Osteoblast (primary cell): ENCODE data around the gene RNFT2. TPM values are rescaled to one million over a fixed set of nuclear protein-coding genes. Genes with fewer than 3 reads are reported as not detected.

ENCODE experiments used
- DNase-seq: peaks from one replicate; pipeline ENCODE4 v3.0.0; 2011; ENCODE audit warnings: low spot score, mixed read lengths; ENCODE audit not compliant: insufficient read length; ENCODE audit errors: missing footprints
- H2AFZ ChIP-seq: 2 replicates; pipeline ENCODE4 v1.6.0; 2011; ENCODE audit warnings: mild to moderate bottlenecking, low read length
- H3K27ac ChIP-seq: 2 replicates; pipeline ENCODE4 v1.5.1; 2011; ENCODE audit warnings: mild to moderate bottlenecking, low read depth, low read length, moderate library complexity
- H3K27me3 ChIP-seq: 2 replicates; pipeline ENCODE4 v1.6.0; 2012; ENCODE audit warnings: mild to moderate bottlenecking, control low read depth, inconsistent platforms, low read length, moderate library complexity; ENCODE audit not compliant: insufficient read depth
- H3K36me3 ChIP-seq: 2 replicates; pipeline ENCODE4 v1.5.1; 2011; ENCODE audit warnings: mild to moderate bottlenecking, low read length, control low read depth, moderate library complexity; ENCODE audit not compliant: insufficient read depth
- H3K4me1 ChIP-seq: 2 replicates; pipeline ENCODE4 v1.5.1; 2011; ENCODE audit warnings: mild to moderate bottlenecking, low read length, control low read depth, moderate library complexity; ENCODE audit not compliant: insufficient read depth
- H3K4me2 ChIP-seq: 2 replicates; pipeline ENCODE4 v1.6.0; 2011; ENCODE audit warnings: mild to moderate bottlenecking, low read length; ENCODE audit not compliant: insufficient read depth
- H3K4me3 ChIP-seq: fragments of 200-600 bp; sonication (generic); 3 replicates; pipeline ENCODE4 v1.5.1; 2012; ENCODE audit warnings: mild to moderate bottlenecking, low read length, inconsistent platforms; ENCODE audit not compliant: insufficient read depth
- H3K79me2 ChIP-seq: 2 replicates; pipeline ENCODE4 v1.6.0; 2012; ENCODE audit warnings: mild to moderate bottlenecking, low read length, control low read depth, inconsistent platforms; ENCODE audit not compliant: insufficient read depth
- H3K9me3 ChIP-seq: 2 replicates; pipeline ENCODE4 v1.5.1; 2011; ENCODE audit warnings: low read depth, low read length, control low read depth
- H4K20me1 ChIP-seq: 2 replicates; pipeline ENCODE4 v1.6.0; 2012; ENCODE audit warnings: mild to moderate bottlenecking, low read length, control low read depth; ENCODE audit not compliant: insufficient read depth
- total RNA-seq: library from RNA; depleted of rRNA; stranded (reverse); fragments of >200 nt; gene quantifications from 2 replicates; pipeline ENCODE4 v1.2.3, GENCODE V29; 2012
- TF ChIP-seq, protein P1 (sequence below): IDR thresholded peaks from 2 replicates; pipeline ENCODE4 v1.5.1; 2011; ENCODE audit warnings: mild to moderate bottlenecking, low read depth, low read length, moderate library complexity; ENCODE audit errors: extremely low read depth

Gene RNFT2
- total RNA-seq, 1 donor: 3.3 TPM

DNA sequence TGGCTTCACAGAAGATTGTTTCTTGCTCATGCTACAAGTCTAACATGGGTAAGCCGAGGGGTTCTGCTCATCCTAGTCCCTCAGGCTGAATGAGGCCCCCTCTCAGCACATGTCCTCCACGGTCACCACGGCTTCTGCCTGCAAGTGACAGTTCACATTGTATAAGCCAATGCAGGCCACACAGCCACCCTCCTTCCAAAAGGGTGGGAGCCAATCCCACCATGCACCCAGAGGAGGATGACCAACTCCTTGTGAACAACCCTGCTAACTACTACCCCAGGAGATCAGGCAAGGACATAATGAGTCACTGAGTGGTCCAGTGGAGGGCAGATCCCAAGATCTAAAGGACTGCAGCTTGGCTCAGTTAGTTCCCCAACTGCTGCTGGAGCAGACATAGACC is 6.3 kb upstream of the RNFT2 start:
- DNase-seq: no peak
- Histone ChIP-seq H3K36me3 (peaks cover 8% of the 10 kb centered on the region), H3K4me2 (no peak overlapping the region), H3K27ac (no peak overlapping the region), H3K4me3 (no peak overlapping the region), H2AFZ (no peak overlapping the region), H3K9me3 (no peaks in the 10 kb centered on the region), H3K79me2 (peaks cover 79% of the 10 kb centered on the region), H4K20me1 (peaks cover 25% of the 10 kb centered on the region), H3K27me3 (no peaks in the 10 kb centered on the region), H3K4me1 (peaks cover 7% of the 10 kb centered on the region)
- TF ChIP-seq, protein P1, sequence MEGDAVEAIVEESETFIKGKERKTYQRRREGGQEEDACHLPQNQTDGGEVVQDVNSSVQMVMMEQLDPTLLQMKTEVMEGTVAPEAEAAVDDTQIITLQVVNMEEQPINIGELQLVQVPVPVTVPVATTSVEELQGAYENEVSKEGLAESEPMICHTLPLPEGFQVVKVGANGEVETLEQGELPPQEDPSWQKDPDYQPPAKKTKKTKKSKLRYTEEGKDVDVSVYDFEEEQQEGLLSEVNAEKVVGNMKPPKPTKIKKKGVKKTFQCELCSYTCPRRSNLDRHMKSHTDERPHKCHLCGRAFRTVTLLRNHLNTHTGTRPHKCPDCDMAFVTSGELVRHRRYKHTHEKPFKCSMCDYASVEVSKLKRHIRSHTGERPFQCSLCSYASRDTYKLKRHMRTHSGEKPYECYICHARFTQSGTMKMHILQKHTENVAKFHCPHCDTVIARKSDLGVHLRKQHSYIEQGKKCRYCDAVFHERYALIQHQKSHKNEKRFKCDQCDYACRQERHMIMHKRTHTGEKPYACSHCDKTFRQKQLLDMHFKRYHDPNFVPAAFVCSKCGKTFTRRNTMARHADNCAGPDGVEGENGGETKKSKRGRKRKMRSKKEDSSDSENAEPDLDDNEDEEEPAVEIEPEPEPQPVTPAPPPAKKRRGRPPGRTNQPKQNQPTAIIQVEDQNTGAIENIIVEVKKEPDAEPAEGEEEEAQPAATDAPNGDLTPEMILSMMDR: no peak

DNA sequence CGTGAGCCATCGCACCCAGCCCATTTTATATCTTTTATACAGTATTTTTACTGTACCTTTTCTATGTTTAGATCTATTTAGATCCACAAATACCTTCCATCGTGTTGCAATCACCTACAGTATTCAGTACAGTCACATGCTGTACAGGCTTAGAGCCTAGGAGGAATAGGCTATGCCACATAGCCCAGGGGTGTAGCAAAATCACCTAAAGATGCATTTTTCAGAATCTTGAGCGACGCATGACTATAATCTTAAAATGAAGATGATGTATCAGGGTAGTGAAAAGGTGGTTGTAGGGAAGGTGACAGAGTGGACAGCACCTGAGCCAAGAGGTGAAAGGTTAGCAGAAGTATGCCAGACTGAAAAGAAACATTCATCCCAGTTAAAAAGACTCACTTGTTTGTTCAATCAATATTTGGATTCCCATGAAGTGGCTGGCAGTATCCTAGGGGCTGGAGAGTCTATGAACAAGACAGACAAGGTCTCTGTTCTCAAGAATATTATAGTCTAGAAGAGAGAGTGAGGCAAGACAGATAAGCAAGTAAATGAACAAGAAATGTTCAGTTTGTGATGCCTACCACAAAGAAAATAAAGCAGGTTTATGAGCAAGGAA is 3.9 kb upstream of the RNFT2 start:
- no peak overlapping the region for H3K4me3 ChIP-seq
- H3K4me2 ChIP-seq: no peak overlapping the region
- peaks cover 67% of the 10 kb centered on the region for H3K79me2 ChIP-seq
- no peak for DNase-seq
- H3K27ac ChIP-seq: no peak overlapping the region
- peaks cover 16% of the 10 kb centered on the region for H3K4me1 ChIP-seq
- H3K27me3 ChIP-seq: no peaks in the 10 kb centered on the region
- peaks cover 19% of the 10 kb centered on the region for H4K20me1 ChIP-seq
- TF ChIP-seq, protein P1: no peak
- no peak overlapping the region for H2AFZ ChIP-seq
- H3K9me3 ChIP-seq: no peaks in the 10 kb centered on the region
- peaks cover 8% of the 10 kb centered on the region for H3K36me3 ChIP-seq

DNA sequence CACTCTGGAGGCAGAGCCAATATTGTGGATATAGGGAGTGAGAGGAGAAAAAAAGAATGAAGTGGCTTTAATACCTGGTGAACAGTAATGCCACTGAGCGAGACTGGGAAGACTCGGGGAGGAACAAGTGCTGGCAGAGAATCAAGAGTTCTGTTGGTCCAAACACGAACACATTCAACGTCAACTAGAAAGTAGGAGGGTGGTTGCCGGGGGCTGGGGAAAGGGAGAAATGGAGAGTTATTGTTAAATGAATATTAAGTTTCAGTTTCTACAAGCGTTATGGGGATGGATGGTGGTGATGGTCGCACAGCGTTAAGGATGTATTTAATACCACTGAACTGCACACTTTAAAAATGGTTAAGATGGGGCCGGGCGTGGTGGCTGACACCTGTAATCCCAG is 3.0 kb upstream of the RNFT2 start:
- H3K4me1 ChIP-seq: peaks cover 16% of the 10 kb centered on the region
- H3K4me2 ChIP-seq: no peak overlapping the region
- peaks cover 19% of the 10 kb centered on the region for H4K20me1 ChIP-seq
- DNase-seq: no peak
- TF ChIP-seq, protein P1: no peak
- peaks cover 8% of the 10 kb centered on the region for H3K36me3 ChIP-seq
- H3K27me3 ChIP-seq: no peaks in the 10 kb centered on the region
- no peak overlapping the region for H3K4me3 ChIP-seq
- no peak overlapping the region for H2AFZ ChIP-seq
- H3K27ac ChIP-seq: no peak overlapping the region
- no peaks in the 10 kb centered on the region for H3K9me3 ChIP-seq
- H3K79me2 ChIP-seq: peaks cover 63% of the 10 kb centered on the region

DNA sequence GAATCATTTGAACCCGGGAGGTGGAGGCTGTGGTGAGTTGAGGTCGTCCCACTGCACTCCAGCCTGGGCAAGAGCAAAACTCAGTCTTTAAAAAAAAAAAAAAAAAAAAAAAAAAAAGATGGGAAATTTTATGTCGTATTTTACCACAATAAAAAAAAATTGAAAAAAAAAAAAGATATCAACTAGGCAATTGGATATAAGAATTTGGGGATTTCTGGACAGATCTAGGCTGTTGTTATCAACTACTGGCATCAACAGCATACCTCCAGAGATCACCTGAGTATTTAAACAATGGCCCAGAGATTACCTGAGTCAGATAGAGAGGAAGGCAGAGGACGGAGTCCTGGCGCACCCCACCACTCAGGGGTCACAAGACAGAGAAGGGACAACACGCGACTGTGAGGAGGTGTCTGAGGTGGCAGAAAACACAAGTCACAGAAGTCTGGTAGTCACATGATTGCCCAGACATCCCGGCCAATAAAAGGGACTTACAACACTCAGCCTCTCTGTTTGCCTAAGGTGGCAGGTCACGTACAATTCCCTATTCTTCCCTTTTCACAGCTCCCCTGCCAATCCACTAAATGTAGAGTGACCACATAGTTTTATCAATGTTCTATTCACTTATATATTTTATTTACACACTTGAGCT is 2.0 kb upstream of the RNFT2 start:
- peaks cover 16% of the 10 kb centered on the region for H3K4me1 ChIP-seq
- peaks cover 54% of the 10 kb centered on the region for H3K79me2 ChIP-seq
- H3K27me3 ChIP-seq: no peaks in the 10 kb centered on the region
- H4K20me1 ChIP-seq: peaks cover 17% of the 10 kb centered on the region
- peak; percentile 66 for DNase-seq
- H3K9me3 ChIP-seq: no peaks in the 10 kb centered on the region
- peak overlapping the region; percentile 97 for H3K4me2 ChIP-seq
- TF ChIP-seq, protein P1: no peak
- H3K36me3 ChIP-seq: peaks cover 8% of the 10 kb centered on the region
- no peak overlapping the region for H3K27ac ChIP-seq
- no peak overlapping the region for H2AFZ ChIP-seq
- peak overlapping the region; percentile 91 for H3K4me3 ChIP-seq
